ENCODE measurements around the gene CAPSL.
"Not testable (repeated sequence)": the region's sequence is repeated elsewhere in the genome, so short reads cannot be mapped to it uniquely, and the experiment has no call there.

Gene CAPSL

GRCh38 chr5:35879096-35879495, 59.3 kb downstream of the CAPSL start:
- DNase-seq: no peak
- intact Hi-C loops (cut with DNase I): no loop called here

GRCh38 chr5:35878079-35878478, 60.3 kb downstream of the CAPSL start:
- no peak for DNase-seq
- intact Hi-C loops (cut with DNase I): no loop called here

- DNase-seq: no peak
- intact Hi-C loops (cut with DNase I): no loop called here
Observed at GRCh38 chr5:35877655-35878054, 60.8 kb downstream of the CAPSL start.

GRCh38 chr5:35876922-35877321, 61.5 kb downstream of the CAPSL start:
- intact Hi-C loops (cut with DNase I): no loop called here
- DNase-seq: no peak

GRCh38 chr5:35876454-35876853, 62.0 kb downstream of the CAPSL start:
- DNase-seq: no peak
- intact Hi-C loops (cut with DNase I): no loop called here

GRCh38 chr5:35870605-35871004, 67.8 kb downstream of the CAPSL start:
- intact Hi-C loops (cut with DNase I): no loop called here
- DNase-seq: no peak

- intact Hi-C loops (cut with DNase I): no loop called here
- DNase-seq: no peak
Observed at GRCh38 chr5:35869685-35870277, 68.6 kb downstream of the CAPSL start.

GRCh38 chr5:35867998-35868397, 70.4 kb downstream of the CAPSL start:
- no peak for DNase-seq
- intact Hi-C loops (cut with DNase I): no loop called here

GRCh38 chr5:35863159-35863558, 75.3 kb downstream of the CAPSL start:
- no peak for DNase-seq
- intact Hi-C loops (cut with DNase I): no loop called here

- no peak for DNase-seq
- intact Hi-C loops (cut with DNase I): no loop called here
Observed at GRCh38 chr5:35862126-35862525, 76.3 kb downstream of the CAPSL start.

GRCh38 chr5:35861718-35862117, 76.7 kb downstream of the CAPSL start:
- no peak for DNase-seq
- intact Hi-C loops (cut with DNase I): no loop called here

- intact Hi-C loops (cut with DNase I): no loop called here
- no peak for DNase-seq
Observed at GRCh38 chr5:35860686-35861085, 77.7 kb downstream of the CAPSL start.

- intact Hi-C loops (cut with DNase I): no loop called here
Observed at GRCh38 chr5:35859101-35859661, 79.2 kb downstream of the CAPSL start.

GRCh38 chr5:35857606-35858205, 80.7 kb downstream of the CAPSL start:
- no peak for DNase-seq
- intact Hi-C loops (cut with DNase I): no loop called here

More at GRCh38 chr5:35859101-35859661, 79.2 kb downstream of the CAPSL start:
- DNase-seq: no peak

GRCh38 chr5:35856765-35857351, 81.6 kb downstream of the CAPSL start, which contains the start of gene IL7R:
TSS of gene IL7R (plus strand) at chr5:35856891. CDS start at chr5:35856978, 87 bp downstream.
- DNase-seq: no peak
- intact Hi-C loops (cut with DNase I): no loop called here

- intact Hi-C loops (cut with DNase I); DNase-seq: not testable (repeated sequence)
Observed at GRCh38 chr5:35856186-35856764, 82.1 kb downstream of the CAPSL start.

- DNase-seq: no peak
- intact Hi-C loops (cut with DNase I): no loop called here
Observed at GRCh38 chr5:35855187-35855586, 83.2 kb downstream of the CAPSL start.

Measured in posterior cingulate gyrus (tissue), 11 donors.